Stimulated activated CD4-positive, alpha-beta T cell treated with anti-CD3 and anti-CD28 coated beads, Interleukin-2, amount 100 ng/mL, for 48 hours (primary cell): ENCODE data around the gene SNAP23.

Source experiments
- DNase-seq, 2 donors: peaks; one replicate each; pipeline ENCODE4 v3.0.0-alpha.2; 2020

Gene SNAP23

DNA sequence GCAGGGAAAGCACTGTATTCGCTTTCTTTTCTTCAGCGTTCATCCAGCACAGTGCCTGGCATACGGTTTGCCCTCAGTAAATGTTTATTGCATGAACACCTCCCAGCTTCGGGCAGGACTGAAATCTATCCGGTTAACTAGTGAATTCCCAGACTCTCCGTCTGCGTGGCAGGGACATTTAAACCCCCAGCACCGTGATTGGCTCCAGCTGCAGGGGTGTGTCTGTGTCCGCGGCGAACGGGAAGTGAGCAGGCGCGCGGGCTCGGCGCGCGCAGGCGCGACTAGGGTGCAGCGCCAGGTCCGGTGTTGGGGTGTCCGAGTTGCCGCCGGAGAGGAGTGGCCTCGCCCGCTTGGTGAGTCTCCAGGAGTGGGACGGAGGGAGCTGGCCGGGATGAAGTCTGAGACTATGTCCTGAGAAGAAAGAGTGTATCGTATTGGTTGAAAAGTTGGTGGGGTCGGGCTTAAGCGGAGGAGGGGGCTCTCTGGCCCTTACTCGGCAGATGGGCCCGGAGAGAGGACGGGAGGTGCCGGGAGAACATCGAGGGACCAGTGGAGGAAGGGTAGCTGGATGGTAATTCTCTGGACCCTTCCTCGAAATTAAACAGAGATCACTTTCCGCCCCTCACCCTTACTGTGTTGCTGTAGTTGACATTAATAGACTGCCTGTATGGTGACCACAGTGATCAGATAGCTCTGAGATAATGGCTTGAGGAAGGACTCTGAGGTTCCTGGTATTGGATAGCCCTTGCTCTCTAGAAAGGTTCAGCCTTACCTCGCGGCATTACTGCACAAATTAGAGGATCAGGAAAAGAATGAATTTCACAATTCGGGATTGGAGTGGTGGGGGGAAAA is at the start of gene SNAP23:
TSS of gene SNAP23 (plus strand) at position 274 of the 852 bp plus-strand sequence. CDS start 16,213 bp downstream, outside the sequence.
- peak; percentile 69 to 73 for DNase-seq

DNA sequence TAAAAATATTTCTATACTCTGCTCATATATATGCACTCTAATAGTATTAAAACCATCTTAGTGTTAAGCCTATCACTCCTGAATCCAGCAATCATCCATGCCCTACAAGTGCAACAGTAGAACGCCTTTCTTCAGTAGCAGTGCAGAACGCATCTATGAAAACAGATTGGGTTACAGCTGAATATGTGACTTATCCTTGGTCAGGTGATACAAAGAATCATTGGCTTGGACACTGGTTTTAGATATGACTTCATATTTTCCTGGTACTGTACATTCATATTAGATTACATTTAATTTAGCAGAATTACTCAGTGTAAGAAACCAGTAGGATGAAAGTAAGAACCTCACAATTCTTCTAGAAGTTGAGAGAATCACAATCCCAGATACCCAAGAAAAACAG is 47.8 kb upstream of the SNAP23 start:
- DNase-seq = no peak

DNA sequence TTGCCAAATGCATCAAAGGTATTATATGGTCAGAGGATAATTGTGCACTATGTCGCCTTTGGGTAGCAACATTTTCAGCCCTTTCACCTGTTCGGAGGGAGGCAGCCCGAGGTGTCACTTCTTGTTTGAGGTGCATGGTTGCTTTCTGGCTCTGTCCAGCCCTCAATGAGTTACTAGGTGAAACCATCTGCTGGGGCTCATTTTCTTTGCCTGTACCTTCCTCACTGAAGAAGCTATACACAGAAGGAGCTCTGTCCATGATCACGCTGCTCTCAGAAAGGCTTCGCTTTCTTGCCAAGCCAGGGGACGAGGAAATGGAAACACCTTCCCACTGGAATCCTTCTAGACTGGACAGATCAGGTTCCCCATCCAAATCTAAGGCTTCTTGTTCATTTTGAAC is 47.2 kb upstream of the SNAP23 start:
- DNase-seq = no peak

DNA sequence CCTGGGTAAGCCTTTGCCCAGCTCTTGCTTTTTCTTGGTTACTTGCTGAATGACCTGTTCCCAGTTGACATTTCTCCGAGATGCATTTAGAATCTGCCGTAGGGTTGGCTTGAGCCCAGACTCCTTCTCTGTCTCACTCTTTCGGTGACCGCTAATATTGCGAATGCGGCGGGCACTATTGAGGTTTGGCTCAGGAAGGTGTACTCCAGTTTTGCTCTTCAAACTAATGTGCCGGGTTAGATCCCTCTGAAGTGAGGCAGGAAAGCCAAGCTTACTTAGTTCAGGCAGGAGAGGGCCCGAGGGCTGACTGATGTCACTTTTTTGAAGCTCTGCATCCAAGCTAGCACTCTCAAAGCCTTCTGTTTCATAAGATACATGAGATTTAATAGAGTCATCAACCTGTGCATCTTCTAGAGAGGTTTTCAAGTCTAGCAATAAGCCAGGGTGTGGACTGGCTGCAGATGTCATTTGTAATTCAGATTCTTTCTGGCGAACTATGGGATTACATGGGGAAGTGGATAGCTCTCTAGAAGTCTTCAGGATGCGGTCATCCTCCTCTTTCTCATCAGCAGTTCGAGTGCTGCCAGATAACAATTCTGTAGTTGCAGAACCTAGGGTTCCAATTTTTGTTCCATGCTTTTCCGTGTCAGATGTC is 45.5 kb upstream of the SNAP23 start:
- DNase-seq = no peak

DNA sequence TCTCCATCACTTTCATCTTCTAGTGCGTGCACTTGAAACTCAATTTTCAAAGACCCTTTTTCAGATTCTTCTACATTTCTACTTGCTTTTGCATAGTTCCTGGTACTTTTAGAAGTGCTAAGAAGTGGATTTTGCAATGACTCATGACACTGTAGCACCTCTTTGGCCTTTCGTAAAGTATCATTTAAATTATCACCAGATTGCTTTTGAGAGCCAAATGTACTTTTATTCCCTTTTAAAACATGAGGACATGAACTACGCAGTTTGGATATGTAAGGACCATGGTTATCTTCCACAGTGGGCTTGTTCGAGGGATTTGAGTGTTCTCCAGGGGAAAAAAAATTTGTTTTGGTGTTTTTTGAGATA is 45.0 kb upstream of the SNAP23 start:
- DNase-seq = no peak

DNA sequence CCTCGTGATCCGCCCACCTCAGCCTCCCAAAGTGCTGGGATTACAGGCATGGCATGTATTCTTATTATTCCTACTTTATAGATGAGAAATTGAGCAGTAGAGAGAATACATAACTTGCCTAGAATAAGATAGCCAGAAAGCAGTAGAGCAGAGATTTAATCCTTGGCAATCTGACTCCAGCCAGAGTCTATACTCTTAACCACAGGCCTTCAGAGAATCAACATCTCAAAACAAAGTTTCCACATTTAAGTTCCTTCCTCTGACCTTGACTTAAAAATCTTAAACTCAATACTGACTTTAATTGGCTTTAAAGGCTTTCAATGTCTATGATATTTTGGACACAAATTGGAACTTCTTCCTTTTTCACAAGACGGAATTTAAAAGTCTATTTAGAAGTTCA is 41.6 kb upstream of the SNAP23 start:
- DNase-seq = no peak

DNA sequence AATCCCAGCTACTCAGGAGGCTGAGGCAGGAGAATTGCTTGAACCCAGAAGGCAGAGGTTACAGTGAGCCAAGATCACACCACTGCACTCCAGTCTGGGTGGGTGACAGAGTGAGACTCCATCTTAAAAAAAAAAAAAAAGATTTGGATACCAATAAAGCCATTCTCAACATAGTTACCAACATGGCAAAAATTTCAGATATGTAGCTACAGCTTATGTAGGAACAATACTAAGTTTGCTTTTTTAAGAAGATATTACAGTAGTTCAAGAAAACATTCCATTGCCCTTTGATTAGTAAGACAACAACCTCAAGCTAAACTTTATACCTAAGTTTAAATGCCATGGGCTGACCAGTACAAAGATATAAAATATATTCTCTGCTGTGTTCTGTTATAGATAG is 38.9 kb upstream of the SNAP23 start:
- DNase-seq = no peak

DNA sequence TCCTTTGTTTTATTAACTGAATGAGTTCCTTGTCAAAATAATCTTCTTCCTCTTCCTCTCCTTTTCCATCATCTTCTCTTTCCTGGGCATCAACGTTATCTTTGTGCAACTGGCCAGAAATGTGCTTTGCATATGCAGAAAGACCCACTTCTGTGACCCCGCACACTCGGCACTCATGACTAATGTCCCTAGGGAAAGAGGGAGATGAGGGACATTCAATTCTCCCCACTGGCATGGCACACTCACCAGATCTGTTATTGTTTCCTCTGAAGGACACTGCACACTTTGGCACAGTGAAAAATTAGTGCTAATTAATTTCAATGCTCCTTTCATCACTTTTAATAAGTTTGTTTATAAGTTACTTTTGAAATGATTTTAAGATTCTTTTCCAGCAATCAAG is 38.5 kb upstream of the SNAP23 start:
- no peak for DNase-seq

DNA sequence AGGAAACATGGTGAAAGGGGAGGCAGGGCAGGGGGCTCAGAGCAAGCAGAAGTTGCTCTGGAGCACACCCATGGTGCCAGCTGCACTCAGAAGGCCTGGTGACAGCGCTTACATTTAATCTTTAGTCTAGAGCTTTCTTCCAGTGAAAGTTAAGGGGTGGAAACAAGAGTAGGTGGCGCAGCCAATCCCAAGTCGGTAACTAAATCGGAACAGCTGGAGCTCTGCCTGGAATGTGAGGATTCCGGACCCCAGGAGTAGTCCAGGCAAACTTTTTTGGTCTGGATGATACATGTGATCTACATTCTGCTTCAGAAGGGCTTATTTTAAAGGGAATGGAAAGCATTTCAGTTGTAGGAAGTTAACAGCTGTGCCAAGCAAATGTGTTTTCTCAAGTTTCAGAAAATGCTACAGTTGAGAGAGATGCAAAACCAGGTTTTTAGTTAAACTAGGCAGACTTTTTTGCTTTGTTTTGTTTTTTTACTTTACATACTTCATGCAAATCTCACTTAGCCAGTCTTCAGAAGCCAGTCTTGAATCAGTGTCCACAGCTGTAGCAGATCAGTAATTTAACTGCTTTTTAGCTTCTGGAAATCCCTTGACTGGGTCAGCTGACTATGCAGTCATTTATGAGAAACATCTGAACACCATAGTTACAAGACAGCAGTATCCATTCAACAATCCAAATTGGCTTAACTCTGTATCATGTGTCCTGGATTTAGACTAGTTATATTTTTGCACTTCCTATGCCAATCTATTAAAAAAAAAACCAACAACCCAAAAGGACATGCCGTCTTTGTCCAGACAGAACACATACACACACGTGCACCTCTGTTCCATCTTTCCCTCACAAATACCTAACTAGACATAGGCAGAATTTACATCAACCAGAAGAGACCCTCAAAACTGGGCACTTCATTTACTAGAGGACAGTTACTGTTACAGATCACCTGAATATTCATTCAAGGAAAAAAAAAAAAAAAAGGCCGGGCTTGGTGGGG is 37.7 kb upstream of the SNAP23 start:
- no peak for DNase-seq

DNA sequence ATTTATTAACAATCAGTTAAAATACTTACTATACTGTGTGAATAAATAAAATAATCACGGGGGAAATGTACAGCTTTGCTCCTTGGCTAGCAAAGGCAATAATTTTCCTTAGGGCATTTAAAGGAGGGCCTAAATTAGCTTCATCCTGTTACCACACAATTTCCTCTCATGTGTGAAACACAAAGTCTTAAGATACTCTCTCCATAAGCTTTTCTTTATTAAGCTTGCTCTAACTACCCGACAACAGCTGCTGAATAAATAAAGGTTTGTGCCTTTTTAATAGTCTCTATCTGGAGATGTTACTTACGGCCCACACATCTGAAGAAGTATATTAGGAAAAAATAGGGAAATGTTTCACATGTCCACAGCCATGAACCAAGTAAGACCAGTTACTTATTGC is 34.2 kb upstream of the SNAP23 start:
- DNase-seq = no peak

DNA sequence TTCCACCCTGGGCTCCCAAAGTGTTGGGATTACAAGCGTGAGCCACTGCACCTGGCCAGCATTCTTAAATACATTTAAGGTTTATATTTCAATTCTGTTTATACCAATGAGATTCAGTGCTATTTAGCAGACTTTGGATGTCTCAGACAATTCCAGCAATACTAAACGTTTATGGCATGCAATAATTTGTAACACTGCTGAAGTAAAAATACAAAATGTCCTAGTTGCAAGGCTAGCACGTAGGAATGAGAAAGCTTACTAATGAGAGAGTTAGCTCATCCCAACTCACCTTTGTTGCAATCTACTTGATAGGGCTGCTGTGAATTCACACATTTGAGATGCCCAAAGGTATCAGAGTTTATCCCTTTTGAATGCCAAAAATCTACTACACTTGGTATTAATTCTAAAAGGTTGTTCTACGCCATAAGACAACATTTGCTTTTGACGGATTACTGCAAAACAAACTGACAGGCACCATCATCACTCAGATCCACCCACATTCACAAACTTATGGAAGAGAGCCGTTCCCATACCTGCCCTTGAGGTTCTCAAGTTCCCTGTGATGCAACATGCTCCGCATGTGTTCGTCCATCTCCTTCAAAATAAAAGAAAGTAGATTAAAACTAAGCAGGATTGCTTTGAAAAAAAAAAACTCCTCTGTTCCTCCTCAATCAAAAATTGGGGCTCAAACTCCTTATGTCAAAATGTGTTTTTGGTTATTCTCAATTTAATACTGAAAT is 29.7 kb upstream of the SNAP23 start:
- no peak for DNase-seq

DNA sequence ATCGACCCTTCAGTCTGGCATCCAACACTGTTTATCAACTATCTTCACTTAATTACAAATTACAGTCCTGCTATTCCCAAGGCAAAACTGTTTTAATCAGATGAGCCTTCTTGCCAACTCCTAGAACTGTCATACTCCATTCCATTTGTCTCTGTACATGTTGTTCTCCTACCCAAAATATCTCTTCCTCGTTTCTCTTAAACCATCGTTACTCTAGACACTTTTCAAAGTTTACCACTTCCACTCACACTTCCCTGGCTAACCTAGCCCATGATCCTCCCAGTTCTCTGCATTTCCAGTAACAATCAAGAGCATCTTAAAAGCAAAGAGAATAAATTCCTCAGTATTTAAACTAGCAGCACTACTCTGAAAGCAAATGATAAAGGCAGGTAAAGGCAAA is 24.4 kb upstream of the SNAP23 start:
- no peak for DNase-seq

DNA sequence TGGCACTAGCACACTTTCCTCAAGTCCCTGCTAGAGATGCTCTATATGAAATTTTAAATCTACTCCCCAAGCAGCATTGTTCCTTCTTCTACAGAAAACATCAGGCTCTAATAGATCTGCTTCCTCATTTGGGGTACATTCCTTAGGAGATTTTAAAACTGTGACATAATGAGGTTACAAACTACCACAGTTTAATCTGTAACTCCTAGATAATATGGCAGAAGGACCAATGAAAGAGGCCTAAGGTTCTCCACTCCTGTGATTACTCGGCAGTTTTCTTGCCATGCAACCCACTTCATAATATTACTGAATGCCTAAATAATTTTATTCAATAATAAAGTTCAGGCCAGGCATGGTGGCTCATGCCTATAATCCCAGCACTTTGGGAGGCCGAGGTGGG is 20.6 kb upstream of the SNAP23 start:
- no peak for DNase-seq

DNA sequence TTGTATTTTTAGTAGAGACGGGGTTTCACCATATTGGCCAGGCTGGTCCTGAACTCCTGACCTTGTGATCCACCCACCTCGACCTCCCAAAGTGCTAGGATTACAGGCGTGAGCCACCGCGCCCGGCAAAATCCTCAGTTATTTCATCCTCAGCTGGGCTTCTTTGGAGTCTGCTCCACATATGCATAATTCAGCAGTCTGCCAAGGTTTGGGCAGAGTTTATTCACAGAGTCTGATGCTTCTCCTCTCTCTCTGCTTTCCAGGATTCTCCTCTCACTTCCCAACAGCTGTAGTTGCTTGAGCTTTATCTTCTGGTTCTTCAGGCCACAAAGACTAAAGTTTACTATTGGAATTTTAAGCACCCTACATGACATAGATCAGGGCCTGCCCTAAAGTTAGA is 12.7 kb upstream of the SNAP23 start:
- no peak for DNase-seq

DNA sequence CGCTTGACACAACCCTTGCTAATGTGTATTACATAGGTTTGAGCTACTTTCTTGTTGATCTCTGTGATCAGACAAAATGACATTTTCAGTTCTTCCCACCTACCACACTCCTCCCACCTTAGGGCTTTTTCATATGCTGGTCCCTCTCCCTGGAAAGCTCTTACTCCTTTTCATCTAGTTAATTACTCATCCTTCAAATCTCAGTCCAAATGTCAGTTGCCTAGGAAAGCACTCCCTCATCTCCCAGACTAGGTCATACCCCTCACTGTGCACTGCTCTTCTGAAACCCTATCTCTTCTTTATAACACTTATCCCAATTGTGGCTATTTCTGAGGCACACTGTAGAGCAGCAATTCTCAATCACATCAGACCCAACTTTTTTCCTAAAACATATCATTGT is 11.8 kb upstream of the SNAP23 start:
- DNase-seq = no peak

DNA sequence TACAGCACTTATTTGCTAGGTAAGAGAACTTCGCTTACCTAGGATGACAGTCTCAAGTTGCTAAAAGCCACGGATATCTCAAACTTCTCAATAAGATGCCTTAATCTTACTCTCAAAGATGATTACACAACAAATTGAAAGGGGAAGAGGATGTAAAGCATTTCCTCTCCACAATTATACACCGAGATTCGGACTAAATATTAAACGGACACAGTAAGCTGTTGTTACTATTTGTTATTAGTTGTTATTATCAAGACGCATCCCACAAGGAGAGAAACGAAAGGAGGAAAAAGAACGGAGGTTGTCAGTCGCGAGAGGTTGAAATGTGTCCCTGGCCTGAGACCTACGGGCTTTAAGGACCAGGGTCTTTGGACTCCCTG is 5.2 kb upstream of the SNAP23 start:
- DNase-seq = no peak

DNA sequence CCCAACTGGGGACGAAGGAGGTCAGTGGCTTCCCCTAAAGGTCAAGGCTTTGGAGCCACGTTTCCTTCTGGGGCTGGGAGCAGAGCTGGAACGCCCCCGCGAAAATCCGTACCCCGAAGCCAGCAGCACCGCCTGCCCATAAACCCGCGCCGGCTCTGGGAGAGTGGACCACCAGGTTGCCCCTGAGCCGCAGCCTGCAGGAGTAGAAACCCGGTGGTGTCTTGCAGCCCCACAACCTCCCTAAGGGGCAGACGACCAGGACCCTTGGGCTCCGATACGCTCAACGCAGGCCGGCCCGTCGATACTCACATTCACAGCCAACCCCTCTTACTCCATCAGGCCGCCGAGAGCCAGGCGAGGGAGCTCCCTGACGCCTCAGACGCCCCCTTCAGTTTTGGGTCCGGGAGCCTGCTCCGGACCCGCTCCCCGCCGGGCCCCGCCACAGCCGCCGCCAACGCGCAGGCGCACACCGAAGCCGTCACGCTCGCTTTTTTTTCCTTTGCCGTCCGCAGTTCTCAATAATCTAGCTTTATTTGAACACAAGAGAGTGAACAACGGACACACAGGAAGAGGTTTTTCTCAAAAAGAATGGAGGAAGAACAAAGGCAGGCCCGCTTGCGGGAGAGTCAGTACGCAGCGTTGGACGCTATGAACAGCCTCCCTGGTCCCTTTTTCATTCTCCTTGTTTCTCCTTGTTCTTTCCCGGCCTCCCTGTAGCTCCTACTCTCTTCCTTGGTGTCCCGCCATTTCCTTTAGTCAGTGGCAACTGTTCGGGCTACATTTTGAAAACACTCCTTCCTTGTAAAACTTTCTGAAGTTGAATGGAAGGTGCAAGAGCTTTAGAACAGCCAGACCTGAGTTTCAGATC is 4.5 kb upstream of the SNAP23 start, which contains the start of gene ZNF106:
TSS of gene ZNF106 (minus strand) at position 471 of the 868 bp plus-strand sequence. CDS start 18,852 bp downstream, outside the sequence.
- peak; percentile 76 to 79 for DNase-seq

DNA sequence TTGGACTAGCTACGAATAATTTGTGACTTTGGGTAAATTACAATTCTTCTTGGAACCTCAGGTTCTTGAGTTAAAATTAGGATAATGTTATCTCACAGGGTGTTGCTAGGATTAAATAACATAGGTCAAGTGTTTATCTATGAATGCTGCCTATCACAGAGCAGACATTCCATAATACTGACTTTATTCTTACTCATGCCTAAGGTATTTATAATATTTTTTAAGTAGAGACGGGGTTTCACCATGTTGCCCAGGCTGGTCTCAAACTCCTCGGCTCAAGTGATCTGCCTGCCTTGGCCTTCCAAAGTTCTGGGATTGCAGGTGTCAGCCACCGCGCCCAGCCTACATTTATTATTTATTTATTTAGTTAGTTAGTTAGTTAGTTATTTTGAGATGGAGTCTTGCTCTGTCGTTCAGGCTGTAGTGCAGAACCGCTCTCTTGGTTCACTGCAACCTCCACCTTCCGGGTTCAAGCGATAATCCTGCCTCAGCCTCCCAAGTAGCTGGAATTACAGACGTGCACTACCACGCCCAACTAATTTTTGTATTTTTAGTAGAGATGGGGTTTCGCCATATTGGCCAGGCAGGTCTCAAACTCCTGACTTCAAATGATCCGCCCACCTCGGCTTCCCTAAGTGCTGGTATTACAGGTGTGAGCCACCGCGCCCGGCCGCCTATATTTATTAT is 3.8 kb upstream of the SNAP23 start:
- DNase-seq = no peak

DNA sequence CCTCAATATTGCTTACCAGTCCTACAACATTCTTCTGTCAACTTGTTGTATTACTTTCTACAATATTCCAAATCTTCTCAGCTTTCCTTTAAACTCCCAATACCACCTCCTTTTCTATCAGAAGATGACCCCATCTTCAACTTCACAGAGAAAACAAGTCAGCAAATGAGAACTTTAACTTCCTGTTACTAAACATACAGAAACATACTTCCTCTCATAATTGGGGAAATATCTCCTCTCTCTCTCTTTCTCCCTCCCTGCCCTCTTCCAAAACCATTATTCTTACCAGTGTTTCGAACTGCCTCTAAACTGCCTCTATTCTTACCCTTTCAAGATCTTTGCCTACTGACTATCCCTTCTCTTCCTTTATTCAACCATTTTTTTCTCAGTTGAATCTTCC is 1.8 kb upstream of the SNAP23 start:
- no peak for DNase-seq

DNA sequence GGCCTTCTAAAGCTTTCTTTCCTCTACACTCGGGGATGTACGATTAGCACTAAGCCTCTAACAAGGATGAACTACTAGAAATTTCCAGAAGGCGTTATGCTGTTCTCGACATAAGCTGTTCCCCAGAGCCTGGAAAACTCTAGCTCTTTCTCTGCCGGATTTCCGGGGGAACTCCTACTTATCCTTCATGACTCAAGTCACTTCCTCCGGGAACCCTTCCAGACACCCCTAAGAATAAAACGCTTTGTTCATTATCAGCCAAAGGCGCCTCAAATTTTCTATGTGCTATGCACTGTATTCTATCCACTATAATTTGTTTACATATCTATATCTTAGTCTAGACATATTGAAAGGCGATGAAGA is 455 bp upstream of the SNAP23 start:
- no peak for DNase-seq
